ENCODE results near the gene IVD.
"Not testable (repeated sequence)": the region's sequence is repeated elsewhere in the genome, so short reads cannot be mapped to it uniquely, and the experiment has no call there.

Gene IVD

DNA sequence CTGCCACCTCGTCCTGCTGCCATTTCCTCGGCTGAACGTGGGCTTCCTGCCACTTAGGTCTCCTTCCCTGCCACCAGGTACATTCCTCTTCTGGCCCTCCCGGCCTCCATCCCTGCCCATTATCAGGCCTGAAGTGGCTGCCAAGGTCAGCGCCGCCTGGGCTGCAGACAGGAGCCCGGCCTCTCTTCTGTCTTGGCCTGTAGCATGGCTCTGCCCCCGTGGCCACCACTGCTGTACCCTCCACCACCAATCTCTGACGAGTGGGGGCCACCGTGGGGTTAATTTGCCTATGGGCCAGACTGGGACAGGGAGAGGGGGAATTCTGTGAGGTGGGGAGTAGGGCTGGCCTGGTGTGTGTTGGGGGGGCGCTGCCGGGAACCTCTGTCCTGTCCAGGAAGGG is 33.1 kb downstream of the IVD start:
- no peak for DNase-seq (ENCODE audit: low read depth in 2 of 2)

DNA sequence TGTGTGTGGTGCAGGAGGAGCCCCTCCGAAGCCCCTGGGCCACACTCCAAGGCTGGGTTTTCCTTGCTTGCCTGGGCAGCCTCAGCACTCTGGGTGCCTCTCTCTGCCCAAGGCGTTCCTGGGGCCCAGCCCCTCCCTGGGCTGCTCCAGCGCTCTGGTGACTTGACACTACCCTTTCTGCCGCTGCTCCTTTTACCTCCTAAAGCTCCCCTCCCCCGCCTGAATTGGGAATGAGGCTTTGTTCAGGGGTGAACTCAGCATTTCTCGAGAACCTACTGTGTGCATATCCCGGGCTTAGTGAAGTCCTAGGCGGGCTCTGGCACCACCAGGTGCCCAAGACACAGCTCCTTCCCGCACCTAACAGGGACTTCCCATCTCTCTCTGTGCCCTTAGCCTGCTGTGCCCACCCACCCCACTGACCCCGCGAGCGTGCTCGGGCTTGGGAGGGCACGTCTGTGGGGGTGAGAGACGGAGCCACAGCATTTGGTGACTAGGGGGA is 33.9 kb downstream of the IVD start:
- DNase-seq (ENCODE audit: low read depth in 2 of 2): no peak

DNA sequence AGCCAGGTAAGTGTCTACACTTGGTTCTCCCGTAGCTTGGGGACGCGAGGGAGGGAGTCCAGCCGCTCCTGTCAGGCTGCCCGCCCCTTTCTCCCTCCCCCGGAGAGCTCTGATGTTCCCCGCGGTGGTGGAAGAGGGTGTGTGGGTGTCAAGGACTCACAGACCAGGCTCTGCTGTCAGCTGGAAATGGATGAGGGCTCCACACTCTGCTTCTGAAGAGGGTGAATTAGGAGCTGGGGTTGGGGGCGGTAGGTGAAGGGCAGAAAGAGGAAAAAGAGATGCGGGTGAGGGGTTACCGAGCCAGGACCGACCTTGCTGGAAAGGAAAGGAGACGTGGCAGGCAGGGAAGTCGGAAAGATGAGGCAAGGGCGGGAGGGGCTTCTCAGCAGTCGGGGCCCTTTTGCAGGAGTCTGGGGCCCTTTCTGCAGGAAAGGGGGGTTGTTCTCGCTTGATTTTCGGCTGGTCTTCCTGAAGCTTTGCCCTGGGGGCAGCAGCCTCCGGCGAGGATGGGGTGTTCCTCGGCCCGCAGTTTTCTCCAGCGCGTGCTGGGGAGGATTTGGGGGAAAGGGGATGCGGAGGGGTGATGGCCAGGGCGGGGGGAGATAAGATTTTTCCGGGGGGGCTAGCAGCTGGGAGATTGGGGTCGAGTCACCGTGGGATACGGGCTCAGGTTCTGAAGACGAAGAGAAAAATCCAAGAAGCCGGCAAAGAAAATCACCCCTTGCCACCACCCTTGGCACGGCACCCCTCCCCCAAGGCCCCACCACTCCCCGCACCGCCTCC is 34.6 kb downstream of the IVD start:
- DNase-seq (ENCODE audit: low read depth in 2 of 2): no peak

DNA sequence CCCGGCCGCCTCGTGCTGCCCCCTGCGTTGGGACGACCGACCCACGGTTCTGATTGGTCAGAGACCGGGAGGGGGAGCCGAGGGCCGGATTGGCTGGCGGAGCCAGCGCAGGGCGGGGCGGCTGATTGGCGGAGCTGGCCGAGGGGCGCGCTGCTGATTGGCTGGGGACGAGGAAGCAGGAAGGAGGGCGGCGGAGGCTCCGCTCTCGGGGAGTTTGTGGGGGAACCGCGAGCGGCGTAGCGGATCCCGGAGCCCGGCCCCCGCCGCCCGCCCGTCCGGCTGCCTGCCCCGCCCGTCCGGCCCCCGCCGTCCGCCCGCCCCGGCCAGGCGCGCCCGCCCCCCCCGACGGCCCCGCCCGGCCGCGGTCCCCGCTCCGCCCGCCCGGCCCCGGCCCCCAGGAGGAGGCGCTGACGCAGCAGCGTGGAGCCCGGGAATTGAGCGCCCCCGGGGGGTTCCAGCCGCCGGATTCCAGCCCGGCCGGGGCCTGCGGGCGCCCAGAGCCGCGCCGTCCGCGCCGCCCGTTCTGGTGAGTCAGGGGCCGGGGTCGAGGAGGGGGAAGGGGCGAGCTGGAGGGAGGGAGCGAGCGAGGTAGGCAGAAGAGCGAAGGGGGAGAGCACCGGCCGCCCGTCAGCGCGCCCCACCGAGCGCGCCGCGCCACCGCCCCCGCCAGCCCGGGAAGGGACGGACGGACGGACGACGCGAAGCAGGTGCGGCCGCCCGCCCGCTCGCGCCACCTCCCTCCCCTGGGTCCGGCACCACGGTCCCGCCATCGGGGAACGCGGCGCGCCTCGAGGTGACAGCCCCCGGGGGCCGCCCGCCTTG is 35.4 kb downstream of the IVD start, which contains the start of gene BAHD1:
Gene BAHD1, plus strand, starts transcription at position 211 of the 822 bp plus-strand sequence. CDS start 17,512 bp downstream, outside the sequence.
- DNase-seq (ENCODE audit: low read depth in 2 of 2): peak; percentile 93 to 95

DNA sequence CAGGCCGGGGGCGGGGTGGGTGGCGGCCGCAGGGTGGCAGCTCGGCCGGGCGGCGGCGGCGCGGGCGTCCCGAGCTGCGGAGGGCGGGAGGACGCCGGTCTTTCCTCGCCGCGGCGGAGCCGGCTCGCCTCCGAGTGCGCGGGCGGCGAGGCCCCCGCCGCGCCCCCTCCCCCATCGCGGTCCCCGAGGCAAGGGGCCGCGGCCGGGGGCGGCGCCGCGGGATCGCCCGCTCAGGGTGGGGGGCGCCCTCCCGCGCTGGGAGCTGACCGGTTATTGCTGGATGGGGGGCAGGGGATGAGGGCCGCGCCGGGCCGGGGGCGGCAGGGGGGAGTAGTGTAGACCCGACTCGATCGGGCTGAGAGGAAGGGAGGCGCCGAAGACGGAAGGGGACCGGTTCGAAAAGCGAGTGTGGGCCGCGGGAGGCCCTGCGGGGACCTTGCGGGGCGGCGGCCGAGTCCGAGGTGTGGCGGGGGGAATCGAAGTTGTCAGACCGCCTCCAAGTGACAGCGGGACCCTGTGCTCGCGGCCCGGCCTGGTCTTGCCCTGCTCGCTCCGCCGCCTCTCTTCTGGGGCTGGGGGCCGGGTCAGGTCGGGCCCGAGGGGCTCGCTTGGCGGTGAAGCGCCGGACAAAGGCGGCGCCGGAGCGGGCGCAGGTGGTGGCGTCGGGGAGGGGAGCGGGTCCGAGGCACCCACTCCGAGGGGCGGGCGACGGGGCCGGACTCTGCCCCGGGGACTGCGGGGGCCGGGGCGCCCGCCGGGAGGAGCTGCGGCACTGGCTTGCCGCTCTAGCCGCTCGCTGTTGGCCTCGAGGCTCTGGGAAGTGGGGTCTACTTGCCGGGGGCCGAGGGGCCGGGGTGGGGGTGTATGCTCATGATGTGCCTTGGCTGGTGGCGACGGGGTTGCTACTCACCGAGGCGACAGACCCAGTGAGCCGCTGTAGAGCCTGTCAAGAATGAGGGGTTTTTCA is 36.3 kb downstream of the IVD start:
- no peak for DNase-seq (ENCODE audit: low read depth in 2 of 2)

DNA sequence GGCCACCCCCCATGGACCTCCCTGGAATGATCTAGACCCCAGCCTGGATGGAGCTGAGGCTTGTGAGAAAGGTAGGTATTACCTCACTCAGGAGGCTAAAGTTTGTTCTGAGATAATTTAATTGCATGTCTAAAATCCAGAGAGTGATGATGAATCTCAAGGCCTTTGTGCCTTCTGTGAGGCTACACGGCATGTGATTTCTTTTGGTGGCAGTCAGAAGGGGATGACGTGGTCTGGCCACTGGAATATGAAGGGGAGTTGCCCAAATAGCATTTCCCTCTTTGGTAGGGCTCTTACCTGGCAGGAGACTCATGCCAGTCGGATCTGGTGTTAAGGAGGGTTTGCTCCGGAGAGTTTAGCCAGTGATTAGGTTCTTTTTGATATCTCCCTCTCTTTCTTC is 37.7 kb downstream of the IVD start:
- DNase-seq (ENCODE audit: low read depth in 2 of 2): no peak

DNA sequence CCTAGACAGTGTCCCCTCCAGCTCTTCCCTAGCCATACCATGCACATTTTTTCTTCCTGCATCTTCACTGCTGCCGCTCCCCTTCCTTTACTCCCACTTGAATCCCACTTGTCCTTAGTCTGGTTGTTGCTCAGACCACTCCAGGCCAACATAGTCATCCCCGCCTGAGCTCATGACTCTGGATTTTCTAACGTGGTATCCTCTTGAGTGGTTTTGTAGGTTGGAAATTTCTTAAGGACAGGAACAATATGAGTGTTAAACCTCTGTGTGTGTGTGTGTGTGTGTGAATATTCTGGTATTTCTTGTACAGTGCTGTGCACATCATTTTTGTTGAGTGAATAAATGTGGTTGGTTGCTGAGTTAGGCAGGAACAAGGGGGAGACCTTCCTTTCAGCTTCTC is 38.3 kb downstream of the IVD start:
- no peak for DNase-seq (ENCODE audit: low read depth in 2 of 2)

DNA sequence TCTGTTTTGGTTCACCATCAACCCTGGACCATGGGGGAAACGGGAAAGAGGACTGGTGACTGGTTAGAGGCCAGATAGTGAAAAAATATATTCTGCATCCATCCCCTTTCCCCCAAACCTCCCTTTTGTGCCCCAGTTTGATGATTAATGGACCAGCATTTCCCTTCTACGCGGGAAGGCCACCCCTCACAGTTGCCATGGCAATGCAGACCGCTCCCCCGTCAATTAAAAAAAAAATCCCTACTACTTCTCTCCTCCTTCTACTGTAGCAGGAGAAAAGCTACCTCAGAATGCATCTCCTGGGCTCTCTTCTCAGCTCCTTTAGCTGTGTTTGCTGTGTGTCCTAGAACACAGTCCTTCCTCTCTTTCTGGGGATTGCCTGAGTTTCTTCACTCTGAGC is 39.1 kb downstream of the IVD start:
- DNase-seq (ENCODE audit: low read depth in 2 of 2): no peak

DNA sequence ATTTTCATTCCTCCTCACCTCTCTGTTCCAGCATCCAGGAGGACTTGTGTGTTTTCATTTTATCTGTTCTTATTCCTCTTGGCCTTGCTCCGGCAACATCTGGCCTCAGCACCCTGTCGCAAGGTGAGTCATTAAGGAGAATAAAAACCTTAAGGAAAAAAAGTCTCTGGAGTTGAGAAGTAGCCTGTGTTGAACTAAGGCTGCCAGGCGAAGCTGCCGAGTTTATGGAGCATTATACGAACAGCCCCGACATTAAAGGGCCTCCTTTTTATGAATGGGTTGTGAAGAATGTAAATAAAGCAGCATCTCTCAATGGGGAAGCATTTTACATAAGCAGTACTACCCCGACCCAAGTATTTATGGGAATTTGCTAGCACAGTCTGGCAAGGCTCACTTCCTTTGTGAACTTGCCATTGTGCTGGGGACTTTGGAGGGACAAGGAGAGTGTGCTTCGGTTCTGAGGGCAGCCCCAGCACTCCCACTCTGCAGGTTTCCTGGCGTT is 39.9 kb downstream of the IVD start:
- no peak for DNase-seq (ENCODE audit: low read depth in 2 of 2)

DNA sequence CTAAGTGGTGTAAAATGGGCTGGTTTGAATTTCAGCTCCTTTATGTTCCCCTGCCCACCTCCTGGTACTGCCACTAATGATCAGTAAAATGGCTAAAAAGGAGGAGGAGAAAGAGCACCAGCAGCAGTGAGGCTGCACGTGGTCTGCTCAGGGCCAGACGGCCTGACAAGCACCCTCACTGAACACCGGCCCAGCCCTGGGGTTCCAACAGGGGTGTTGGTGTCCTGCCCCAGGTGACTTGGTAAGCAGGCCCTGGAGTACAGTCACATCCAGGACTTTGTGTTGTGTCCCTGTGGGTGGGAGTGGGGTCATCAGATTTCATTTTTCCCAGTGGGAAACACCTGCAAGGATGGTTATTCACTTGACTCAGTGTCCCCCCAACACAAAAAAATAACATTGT is 40.5 kb downstream of the IVD start:
- DNase-seq (ENCODE audit: low read depth in 2 of 2): no peak

DNA sequence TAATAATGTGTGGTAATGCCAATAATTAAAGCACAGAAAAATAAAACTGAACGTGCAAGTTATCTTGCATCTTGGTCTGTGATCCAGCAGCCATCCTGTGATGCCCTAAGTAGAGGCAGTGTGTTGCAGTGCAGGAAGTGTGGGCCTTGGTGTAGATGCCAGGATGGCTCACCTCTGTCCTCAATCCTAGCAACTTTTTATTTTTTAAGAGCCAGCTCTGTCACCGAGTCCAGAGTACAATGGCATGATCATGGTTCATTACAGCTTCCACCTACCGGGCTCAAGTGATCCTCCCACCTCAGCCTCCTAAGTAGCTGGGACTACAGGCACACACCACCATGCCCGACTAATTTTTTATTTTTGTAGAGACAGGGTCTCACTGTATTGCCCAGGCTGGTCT is 42.8 kb downstream of the IVD start:
- no peak for DNase-seq (ENCODE audit: low read depth in 2 of 2)

DNA sequence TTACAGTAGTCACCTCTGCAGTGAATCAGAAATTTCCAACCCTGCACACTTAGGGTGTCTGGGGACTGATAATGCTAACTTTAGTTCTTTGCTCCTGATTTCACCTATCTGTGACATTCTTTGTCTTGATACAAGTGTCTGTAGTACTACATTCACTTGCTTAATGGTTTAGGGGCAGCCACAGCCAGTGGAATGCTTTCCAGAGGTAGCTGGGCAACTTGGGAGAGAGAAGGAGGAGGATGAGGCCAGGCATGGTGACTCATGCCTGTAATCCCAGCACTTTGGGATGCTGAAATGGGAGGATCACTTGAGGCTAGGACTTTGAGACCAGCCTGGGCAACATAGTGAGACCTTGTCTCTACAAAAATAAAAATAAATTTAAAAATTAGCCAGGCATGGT is 43.7 kb downstream of the IVD start:
- no peak for DNase-seq (ENCODE audit: low read depth in 2 of 2)

DNA sequence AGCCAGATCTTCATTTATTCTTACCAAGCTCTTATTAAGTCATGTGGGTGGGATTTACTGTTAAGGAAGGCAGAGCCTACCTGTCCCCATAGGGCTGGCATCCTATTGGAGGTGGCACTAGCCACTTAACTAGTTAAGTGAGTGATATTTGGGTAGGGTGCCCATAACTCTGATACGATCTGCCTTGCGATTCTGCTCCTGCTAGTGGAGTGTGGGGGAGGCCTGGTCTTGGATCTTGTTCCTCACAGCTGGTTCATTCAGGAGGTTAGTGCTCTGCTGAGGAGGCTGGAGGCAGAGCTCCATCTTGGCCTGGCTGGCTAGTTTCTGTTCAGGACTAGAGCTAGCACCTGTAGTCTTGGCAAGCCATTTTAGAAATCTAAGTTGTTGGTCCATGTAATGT is 44.5 kb downstream of the IVD start:
- DNase-seq (ENCODE audit: low read depth in 2 of 2): no peak

DNA sequence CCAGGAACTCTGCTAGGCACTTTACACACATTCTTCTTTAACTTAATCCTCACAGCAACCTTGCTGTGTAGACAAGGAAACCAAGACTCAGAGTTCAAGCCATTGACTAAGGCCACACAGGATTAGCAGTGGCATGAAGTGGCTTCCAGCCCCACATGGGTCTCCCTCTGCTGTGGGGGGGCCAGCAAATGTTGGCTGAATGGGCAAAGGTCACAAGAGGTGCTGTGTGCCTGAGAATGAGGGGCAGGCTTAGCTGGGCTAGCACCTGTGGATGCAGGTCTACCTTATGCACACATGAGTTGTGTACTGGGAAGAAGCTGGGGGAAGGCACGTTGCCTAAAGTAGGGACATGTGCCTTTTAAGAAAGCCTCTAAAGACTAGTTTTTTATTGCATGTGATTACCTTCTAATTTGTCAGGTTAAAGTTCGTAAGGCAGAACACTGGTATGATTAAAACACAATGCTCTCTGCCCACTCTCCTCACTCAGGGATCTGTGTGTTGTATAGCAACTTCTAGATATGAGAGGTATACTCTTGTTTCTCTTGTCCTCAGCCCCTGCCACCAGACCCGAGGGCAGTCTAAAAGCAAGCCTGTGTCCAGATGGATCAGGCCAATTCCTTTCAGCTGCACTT is 46.0 kb downstream of the IVD start:
- no peak for DNase-seq (ENCODE audit: low read depth in 2 of 2)

DNA sequence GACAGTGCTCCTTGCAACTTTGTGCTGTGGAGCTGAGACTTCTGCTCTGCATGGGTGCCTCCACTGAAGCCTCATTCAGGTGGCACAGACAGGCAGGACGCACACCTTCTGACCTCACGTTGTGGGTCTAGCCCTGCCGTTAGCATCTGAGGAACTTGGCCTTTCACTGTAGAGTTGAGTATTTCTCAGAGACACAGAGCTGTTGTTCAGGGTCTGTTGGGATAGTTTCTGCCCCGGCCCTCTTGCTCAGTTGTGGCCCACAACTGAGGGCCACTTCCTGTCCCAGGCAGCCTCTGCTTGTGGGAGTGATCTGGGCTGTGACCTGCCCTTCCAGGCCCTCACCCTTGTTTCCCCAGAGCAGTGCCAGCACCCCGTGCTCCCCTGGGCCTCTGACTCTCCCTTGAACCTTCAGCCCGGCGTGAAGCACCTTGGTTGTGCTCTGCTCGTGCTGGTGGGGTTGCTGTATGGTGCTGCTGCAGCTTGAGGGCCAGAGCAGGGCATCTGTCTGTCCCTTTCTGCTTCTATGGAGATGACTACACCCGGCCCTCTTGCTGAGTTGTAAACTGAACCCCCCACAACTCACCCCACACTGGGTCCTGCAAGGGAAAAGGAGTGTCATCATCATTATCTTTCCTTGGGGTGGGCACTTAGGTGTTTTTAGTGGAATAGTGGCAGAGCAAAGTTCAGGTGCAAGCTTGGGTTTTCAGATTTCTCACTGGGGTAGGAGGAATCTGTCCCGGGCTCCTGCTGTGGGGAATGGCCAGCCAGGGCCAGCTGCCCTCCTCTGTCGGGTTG is 46.9 kb downstream of the IVD start:
- no peak for DNase-seq (ENCODE audit: low read depth in 2 of 2)

DNA sequence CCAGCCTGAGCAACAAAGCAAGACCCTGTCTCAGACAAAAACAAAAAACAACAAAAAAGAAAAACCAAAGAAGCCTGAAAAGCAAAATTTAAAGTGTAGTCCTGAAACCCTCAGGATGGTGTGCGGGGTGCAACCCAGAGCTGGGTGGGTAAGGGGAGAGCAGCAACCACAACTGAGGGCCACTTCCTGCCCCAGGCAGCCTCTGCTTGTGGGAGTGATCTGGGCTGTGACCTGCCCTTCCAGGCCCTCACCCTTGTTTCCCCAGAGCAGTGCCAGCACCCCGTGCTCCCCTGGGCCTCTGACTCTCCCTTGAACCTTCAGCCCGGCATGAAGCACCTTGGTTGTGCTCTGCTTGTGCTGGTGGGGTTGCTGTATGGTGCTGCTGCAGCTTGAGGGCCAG is 48.3 kb downstream of the IVD start:
- DNase-seq (ENCODE audit: low read depth in 2 of 2): not testable (repeated sequence)

DNA sequence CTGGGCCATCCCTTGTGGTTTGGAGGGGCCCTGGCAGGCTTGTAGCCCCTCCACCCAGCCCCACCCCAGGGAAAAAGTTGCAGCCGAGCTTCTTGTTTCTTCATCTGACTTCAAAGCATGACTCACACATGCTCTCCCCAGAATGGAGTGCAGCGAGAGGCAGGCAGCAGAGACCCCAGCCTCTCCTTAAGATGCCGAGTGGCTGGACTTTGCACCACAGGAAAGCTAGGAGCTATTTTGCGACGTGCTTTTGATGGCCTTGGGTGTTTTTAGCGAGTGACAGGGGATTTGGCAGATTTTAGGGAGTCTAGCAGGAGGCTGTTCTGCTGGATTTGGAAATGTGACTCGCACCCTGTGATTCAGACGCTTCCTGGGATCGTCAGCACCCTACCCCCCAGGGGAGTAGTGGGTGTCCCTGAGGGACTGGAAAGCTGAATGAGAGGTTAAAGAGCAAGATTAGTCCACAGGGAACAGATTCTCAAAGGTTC is 49.4 kb downstream of the IVD start:
- DNase-seq (ENCODE audit: low read depth in 2 of 2): no peak

DNA sequence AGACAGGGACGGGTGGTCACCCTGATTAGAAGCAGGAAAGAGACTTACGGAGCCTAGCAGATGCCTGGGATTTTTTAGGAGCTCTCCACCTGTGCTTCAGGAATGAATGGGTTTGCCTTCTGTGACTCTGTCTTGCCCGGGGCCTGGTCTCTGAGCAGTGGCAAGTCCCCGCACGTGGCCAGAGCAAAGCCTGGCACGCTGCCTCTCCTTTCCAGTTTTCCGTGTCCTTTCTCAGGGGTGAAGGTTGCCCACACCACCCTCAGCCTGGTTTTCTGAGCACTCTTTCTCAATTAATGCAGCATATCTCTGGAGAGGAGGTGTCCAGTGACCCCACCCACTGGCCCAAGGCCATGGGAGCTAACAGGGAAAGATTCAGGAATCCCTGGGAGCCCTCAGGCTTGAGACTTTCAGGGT is 50.7 kb downstream of the IVD start:
- DNase-seq (ENCODE audit: low read depth in 2 of 2): no peak

DNA sequence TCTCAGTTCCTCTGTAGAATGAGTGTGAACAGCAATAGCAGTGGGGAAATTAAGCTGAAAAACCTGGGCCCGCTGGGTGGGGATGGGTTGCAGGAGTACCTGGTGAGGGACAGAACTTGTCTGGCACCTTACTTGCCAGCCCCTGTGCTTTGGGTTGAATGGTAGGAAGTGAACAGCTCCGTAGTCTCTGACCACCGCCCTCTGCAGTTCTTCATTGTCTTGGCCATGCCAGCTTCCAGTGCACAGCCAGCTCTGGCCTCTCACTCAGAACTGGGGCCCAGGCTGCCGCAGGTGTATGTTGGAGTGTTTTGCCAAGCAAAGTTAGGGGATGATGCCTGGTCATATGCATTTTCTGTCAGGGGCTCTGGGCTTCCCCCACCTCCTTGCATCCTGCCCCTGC is 51.1 kb downstream of the IVD start:
- DNase-seq (ENCODE audit: low read depth in 2 of 2): no peak

All from stimulated activated CD4-positive, alpha-beta T cell treated with anti-CD3 and anti-CD28 coated beads, Interleukin-1b, Interleukin-23, amount 100 ng/mL, for 4 hours (primary cell).